Measurements from ENCODE around the gene TOGARAM2. TPM values are rescaled to one million over a fixed set of nuclear protein-coding genes. Genes with fewer than 3 reads are reported as not detected.
A peak's percentile ranks its signal among the peaks of the same experiment; 100 is the strongest.

The TOGARAM2 gene
- total RNA-seq, 1 donor from 2014 or later = not detected

- peak; percentile 42 for TF ChIP-seq CTCF (conservative IDR thresholded peaks at IDR 0.05; ENCODE audit: low read depth, low read length)
- no peak overlapping the region for H3K4me3 ChIP-seq (ENCODE audit: low read depth, low read length)
- DNase-seq (ENCODE audit: low read depth) = no peak
These were observed 24.2 kb upstream of the TOGARAM2 start for GRCh38 chr2:28956890-28957289.

- no peak overlapping the region for H3K4me3 ChIP-seq (ENCODE audit: low read depth, low read length)
- peak; percentile 64 for TF ChIP-seq CTCF (conservative IDR thresholded peaks at IDR 0.05; ENCODE audit: low read depth, low read length)
- DNase-seq (ENCODE audit: low read depth) = peak; percentile 20
These were observed 22.4 kb upstream of the TOGARAM2 start for GRCh38 chr2:28958689-28959088.

- TF ChIP-seq CTCF (conservative IDR thresholded peaks at IDR 0.05; ENCODE audit: low read depth, low read length) = no peak
- DNase-seq (ENCODE audit: low read depth) = no peak
- H3K4me3 ChIP-seq (ENCODE audit: low read depth, low read length) = no peak overlapping the region
These were observed 20.7 kb upstream of the TOGARAM2 start for GRCh38 chr2:28960401-28960800.

GRCh38 chr2:28962505-28962904, 18.6 kb upstream of the TOGARAM2 start:
- TF ChIP-seq CTCF (conservative IDR thresholded peaks at IDR 0.05; ENCODE audit: low read depth, low read length) = no peak
- DNase-seq (ENCODE audit: low read depth) = no peak
- no peak overlapping the region for H3K4me3 ChIP-seq (ENCODE audit: low read depth, low read length)

- TF ChIP-seq CTCF (conservative IDR thresholded peaks at IDR 0.05; ENCODE audit: low read depth, low read length) = no peak
- no peak for DNase-seq (ENCODE audit: low read depth)
- H3K4me3 ChIP-seq (ENCODE audit: low read depth, low read length) = no peak overlapping the region
These were observed 10.5 kb upstream of the TOGARAM2 start for GRCh38 chr2:28970464-28971160.

GRCh38 chr2:28972778-28973335, 8.2 kb upstream of the TOGARAM2 start:
- no peak for TF ChIP-seq CTCF (conservative IDR thresholded peaks at IDR 0.05; ENCODE audit: low read depth, low read length)
- no peak overlapping the region for H3K4me3 ChIP-seq (ENCODE audit: low read depth, low read length)
- DNase-seq (ENCODE audit: low read depth) = no peak

GRCh38 chr2:28974252-28974651, 6.8 kb upstream of the TOGARAM2 start:
- H3K4me3 ChIP-seq (ENCODE audit: low read depth, low read length) = no peak overlapping the region
- TF ChIP-seq CTCF (conservative IDR thresholded peaks at IDR 0.05; ENCODE audit: low read depth, low read length) = no peak
- DNase-seq (ENCODE audit: low read depth) = no peak

All from epithelial cell of proximal tubule (primary cell).